Activated CD8-positive, alpha-beta memory T cell treated with anti-CD3 and anti-CD28 coated beads, Interleukin-2, amount 50 U/mL, for 1 hour (primary cell): ENCODE measurements around the gene PALM2AKAP2.

Experiments used
- DNase-seq: peaks from one replicate; pipeline ENCODE4 v3.0.0-alpha.2; 2020; ENCODE audit errors: extremely low read depth

Gene PALM2AKAP2

DNA sequence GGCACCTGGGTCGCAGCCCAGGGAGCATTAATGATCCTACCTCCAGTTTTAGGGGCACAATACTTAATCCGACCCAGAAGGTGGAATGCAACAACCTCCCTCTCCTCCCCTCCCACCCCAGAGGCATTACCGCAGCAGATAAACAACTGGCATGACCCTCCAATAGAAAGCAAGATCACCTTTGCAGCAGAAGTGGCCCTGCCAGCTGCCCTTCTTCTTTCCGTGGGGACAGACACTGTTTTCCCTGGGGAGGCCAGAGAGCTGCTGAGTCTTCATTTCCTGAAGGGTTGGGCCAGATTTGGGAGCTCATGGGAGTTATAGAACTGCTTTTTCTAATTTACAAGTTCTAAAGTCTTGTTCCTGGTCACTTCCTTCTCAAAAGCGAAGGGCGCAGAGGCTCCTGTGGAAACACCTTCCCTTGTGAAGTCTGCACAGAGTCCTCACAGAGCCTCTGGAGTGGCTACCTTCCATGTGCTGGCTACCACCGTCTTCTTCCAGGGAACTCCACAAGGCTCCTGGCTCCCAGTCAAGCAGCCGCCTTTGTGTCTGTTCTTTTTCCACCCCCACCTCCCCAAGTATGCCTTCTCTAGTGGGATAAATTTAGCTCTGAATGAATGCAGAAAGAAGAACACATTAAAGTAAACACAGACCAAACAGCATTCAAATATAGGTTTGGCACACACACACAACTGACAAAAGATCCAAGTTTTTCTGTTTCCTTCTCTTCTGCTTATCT, 8.0 kb upstream of the PALM2AKAP2 start:
- DNase-seq: no peak

DNA sequence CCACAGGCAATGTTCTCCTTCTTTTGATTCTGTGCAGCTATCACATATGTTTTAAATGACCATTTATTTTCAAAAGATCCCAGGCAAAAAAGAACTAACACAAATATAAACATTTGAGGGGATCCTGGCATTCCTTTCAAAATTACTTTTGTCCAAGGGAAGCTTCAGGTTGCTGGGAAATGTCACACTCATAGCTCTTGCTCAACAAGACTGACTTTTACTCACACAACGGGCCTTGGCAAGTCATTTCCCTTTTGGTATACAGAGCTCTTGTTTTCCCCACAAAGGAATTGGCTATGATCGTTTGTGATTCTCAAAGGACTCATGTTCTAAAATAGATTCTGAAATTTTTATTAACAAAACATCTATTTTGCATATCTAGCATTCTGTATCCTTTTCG, 4.5 kb upstream of the PALM2AKAP2 start:
- DNase-seq: no peak

DNA sequence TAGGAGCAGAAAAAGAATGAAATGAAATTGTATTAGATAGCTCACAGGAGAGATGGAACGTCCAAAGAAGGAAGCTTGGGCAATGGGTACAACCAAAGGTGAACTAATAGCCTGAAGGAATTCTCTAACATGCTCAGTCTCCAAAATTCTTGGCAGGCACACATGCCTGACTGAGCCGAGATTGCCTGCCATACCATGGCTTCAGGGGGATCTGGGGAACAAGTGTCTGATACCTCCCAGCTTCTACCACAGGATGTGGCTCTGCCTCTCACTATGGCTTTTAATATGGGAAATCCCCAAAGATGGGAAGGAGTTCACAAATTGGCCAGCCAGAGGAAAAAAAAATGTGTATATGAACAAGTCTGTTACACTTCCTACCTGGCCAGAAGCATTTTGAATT, 3.6 kb upstream of the PALM2AKAP2 start:
- DNase-seq: no peak

DNA sequence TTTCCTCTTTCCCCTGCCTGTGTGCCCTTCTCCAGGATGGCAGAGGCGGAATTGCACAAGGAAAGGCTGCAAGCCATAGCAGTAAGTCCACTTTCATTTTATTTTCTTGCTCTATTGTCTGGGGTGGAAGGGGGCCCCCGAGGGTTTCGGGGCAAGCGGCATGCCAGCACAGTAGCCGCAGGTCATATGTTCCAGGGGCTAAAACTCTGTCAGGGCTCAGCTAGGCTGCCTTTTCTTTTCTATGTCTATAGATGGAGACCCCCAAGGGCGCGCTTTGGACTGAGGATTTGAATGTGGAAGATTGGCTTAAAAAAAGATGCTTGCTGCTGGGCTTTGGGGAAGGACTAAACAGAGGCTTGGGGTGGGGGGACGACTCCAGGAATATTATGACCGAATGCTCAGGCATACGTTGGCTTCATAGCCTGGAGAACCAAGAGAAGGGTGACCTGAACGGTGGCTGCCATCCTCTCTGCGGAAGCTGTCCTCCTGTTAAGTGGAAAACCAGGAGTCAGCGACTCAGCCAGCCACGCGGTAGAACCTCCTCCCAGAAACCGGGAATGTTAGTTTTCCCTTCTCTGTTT, 545 bp downstream of the PALM2AKAP2 start:
- DNase-seq: no peak

DNA sequence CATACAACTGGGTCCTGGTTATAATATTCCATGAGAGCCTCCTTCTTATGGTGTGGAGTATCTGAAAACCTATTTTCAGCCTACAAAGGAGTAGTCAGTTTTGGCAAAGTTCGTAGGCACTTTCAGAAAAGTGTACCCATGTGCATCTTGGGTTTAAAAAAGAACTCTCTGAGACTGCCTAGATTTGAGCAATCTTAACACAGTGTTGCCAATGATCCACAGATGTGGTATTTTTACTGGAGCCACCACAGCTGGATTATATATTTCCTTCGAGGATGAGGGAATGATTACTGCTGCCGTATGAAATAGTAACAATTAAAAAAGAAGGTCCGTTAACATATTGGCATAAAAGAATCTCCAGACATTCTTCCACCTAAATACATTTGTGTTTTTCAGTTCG, 1.1 kb downstream of the PALM2AKAP2 start:
- no peak for DNase-seq

DNA sequence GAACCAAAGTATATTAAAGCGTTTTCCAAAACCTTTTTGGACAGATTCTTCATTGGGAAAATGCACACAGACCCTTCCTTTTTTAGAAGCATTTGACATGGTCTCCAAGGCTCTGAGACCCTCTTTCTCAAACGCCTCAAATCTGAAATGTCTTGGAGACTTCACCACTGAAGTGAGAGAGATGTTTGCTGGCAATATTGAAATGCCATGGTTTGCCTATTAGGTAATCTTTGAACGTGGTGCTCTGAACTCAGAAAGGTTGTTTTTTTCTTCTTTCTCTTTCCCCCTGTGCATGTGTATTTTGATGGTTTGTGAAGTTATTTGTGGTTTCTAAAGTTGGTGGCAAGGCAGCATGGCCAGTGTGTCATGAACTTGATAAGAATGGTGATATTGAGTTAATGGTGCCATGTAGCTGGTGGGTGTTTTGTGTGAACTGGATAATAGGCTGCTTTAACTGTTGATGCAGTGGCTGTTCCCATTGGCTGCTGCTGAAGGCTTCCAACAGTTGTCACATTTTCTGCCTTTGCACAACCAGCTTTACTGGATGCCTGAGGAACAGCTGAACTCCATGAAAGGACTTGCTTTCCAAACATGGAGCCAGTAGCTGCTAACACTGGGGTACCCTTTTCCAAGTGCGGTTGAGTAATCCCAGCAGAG, 1.7 kb downstream of the PALM2AKAP2 start:
- no peak for DNase-seq

DNA sequence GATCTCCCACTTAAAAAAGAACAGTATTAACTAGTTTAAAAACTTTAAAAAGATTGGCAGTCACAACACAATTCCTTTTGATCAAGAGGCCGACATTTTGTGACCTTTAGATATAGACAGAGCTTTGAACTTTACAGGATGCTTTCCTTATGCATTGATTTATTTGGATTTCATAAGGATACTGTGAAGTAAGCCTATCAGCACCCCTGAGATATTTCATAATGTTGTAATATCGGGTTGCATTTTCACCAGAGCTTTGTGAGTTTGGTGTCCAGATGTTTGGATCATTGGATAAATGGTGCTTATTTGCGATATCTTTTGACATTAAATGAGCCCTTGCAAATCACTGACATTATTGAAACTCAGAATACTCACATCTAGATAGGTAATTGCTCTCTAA, 7.7 kb downstream of the PALM2AKAP2 start:
- no peak for DNase-seq

DNA sequence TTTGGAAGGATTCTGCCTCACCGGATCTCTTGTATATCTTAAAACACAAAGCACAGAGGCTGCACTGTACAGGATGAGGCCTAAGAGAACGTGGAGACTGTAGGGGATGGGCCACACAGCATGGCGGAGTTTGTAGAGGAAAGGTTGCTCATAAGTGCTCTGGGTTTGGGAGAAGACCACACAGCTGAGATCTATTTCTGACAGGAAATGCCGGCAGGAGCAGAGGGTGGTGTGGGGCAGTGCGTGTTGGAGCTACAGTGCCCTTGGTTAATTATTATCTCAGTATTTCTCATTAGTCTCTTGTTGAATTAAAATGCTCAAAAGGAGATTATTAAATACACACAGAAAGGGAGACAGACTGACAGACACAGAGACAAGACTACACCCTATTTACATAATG, 9.6 kb downstream of the PALM2AKAP2 start:
- no peak for DNase-seq

DNA sequence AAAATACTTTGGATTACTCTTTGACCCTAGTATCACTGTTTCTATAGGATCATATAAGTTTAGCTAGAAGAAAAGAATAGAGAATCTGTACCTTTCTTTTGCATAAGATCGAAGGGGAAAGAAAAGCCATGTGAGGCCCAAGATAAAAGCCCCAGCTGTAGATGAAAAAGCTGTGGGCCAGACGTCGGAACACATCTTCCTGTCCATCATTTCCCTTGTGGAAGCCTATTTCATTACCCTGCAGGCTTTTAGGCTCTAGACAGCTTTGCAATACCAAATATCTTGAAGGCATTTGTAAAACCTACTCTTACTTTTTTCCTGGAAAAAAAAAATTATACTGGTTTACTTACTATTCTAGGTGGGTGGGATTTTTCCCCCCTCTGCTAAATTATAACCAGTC, 10.0 kb downstream of the PALM2AKAP2 start:
- no peak for DNase-seq

DNA sequence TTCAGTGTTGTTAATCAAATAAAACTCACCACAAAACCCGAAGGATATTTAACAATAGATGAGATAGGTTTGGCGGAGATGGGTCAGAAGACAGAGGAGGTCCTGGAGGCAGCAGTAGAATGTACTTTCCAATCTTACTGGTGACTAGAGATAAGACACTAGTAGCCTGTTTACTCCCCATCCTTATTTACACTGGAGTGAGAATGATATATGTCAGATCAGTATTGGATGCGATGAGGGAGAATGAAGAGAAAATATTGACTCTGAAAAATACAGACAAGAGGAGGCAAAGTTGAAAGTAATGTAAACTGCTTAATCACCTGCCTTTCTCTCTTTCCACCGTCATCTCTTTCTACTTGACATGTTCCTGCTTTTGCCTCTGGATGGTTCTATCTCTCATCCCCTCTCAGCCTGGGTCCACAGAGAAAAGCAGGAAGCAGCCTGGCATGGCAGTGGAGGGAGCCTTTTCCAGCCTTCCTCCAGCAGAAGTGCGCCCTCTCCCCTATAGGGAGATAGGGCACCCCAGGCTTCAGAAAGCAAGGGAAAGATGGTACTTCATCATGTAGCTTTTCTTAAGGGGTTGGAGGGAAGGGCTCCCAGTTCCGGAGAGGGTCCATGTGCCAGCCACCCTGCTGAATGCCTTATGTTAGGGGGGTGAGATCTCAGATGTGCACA, 11.1 kb downstream of the PALM2AKAP2 start:
- no peak for DNase-seq

DNA sequence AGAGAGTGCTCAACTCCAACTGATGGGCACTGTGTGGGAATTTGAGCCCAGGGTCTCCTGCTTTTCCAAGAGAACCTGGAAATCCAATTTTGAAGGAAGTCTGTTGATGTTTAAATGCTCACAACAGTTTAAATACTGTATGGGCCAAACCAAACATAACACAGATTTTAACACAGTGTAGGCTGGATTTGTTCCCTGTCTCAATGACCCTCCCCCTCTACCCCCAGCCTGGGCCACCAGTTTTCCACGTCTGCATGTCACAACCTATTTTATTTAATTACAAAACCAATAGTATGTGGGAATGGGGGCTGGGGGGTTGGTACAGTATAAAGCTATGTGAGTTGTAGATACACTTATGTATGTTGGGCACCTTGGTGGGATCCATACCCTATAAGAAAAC, 11.7 kb downstream of the PALM2AKAP2 start:
- DNase-seq: no peak

DNA sequence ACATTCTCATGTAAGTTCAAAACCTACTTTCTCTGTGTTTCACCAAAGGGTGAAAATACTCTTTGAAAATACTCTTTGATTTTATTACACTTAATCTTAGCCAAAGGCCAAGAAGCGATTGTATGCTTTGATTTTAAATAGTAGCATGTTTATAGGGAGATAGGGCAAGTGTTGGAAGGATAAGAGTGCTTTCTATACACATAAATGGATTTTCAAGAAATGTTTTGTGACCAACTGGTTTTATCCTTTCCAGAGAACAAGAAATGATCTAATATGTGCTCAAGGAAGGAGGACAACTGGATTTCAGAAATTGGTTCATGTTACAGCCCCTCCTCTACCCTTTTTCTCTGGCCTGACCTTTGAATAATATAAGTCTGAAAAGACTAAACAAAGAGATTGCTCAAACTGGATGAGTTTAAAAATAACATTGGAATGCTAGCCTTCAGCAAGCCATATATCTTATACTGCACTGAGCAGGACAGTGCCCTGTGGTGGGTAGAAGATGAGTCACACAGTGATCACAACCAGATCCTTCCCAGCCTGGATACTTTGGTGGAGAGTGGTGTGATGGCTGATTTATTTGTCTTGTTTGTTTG, 13.1 kb downstream of the PALM2AKAP2 start:
- no peak for DNase-seq

DNA sequence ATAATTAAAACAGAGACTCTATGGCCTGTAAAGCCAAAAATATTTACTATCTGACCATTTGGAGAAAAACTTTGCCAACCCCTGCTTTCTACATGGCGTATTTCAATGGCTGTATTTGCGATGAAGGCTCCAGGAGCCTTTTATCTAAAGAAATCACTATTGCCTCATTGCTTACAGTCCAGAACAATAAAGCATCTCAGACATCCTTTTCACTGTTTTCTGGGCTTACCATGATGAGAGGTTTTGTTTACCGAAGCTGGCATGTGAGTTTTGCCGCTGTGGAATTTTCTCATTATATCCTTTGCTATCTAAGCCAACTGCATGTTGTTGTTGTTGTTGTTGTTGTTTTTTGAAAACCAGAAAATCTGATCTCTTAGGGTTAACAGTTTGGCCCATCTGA, 13.9 kb downstream of the PALM2AKAP2 start:
- no peak for DNase-seq

DNA sequence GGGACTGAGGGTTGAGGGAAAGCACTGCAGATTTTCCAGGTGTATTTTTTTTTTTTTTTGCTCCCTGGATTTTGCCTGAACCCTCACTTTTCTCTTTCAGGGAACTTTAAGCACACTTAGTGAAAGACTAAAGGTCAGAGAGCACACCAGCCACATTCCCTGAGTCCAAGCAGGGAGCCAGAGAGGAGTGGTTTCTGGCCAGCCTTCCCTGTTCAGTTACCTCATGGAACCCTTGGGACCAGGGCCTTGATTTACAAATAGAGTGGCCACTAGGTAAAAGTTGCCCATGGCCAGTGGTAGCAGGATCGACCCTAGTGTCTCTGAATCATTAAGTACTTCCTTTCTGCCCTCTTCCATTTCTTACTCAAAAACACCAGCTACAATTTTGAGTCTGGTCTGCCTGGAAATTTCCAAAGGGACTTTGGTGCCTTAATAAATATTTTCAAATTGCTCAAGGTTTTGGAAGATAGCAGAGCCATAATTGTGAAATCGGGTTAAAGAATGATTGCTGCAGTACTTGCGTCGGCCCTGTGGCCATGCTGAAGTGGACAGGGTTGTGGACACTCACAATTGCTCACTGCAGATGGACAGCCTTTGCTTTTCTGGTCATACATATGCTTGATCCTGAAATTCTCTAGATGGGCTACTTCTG, 14.5 kb downstream of the PALM2AKAP2 start:
- no peak for DNase-seq

DNA sequence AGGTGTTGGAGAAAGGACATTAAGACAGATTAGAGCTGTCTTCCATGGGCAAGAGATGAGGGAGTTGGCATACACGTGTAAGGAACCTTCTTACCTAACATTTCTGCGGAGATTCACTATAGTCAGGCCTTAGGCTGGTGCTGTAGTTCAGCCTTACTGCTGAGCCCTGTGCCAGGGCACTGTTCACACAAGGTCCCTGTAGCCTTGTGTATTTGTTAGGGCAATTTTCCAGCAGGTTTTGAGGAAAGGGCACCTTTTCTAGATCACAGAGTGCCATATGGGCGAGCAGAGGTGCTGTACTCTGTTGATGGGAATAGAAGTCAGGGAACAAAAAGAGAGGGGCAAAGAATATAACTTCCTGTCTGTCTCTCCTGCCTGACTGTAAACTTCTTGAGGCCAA, 15.6 kb downstream of the PALM2AKAP2 start:
- DNase-seq: no peak

DNA sequence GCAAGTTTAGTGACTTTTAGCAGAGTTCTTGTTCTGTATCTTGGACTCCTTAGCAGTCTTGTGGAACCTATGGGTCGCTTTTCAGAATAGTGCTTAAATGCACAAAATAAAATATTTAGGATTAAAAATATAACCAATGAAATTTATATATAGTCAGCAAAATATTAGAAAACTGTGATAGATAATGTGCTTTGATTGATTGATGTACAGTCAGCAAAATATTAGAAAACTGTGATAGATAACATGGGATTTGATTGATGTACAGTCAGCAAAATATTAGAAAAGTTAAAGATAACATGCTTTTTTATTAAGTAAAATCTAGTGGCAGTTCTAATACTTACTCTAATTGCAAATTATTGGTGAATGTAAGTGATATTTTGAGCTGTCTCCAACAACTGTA, 16.1 kb downstream of the PALM2AKAP2 start:
- no peak for DNase-seq

DNA sequence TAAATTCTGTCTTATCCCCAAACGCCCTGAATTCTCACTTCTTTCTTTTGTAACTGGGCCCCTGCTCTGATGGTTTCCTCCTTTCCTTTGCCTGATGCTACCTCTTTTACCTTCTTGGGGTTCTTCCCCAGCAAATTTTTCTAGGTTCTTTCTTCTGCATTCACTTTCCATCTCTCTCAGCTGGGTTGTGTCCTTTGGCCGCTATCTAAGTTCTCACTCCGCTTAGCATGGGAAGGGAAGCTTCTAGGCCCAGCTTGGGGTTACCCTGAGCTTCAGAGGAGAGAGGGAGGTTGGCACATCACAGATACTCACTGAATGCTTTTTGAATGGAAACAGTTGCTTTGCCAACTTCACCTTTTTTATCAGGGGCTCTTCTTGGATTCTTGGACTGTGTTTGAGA, 17.0 kb downstream of the PALM2AKAP2 start:
- no peak for DNase-seq

DNA sequence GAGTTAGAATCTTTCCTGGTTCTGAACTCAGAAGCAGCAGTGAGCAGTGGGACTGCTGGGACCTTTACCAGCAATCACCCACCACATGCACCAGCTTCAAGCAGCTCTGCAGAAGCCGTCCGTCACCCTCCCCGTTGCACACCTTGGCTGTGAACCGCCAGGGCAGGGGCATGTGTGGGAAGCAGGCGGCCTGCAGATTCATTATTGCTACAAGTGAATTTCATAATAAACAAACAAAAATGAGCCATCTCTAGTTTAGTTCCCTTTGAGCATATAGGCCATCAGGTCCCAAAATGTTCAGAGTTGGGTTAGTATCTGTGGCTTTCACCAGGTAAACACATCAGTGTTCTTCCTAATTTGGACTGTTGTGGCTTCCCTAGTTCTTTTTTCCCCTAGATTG, 17.5 kb downstream of the PALM2AKAP2 start:
- no peak for DNase-seq

DNA sequence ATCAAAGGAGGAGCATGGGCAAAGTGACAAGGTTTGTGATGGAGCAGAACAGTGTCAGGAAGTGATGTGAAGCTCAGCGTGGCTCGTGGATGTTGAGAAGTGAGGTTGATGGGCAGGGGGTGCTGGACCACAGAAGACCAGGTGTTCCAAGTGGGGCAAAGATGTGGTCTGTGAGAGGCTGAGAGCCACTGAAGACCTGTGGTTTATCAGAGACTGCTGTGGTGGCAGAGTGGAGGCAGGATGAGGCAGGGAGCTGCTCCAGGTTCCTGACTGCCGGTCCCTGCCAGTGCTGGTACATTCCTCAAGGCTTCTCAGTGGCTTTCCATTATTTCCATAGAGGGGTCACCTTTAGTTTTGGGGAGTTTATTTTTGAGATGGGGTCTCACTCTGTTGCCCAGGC, 19.1 kb downstream of the PALM2AKAP2 start:
- no peak for DNase-seq

DNA sequence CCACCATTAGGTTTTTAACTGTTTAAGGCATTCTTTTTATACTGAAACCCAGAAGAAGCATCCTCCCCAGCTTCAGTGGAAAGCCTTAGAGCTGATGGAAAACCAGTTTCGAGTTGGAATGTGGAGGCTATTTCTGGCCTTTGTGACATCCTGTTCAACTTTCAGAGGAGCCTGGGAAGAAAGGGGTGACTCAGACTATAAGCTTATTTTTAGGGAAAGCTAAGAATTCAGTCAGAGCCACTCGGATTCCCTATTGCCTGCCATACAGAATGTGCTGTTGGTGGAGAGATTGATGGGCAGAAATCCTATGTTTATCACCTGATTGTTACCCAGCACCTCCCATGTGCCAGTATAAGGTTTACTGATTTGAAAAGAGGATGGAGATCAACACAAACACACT, 19.8 kb downstream of the PALM2AKAP2 start:
- no peak for DNase-seq

DNA sequence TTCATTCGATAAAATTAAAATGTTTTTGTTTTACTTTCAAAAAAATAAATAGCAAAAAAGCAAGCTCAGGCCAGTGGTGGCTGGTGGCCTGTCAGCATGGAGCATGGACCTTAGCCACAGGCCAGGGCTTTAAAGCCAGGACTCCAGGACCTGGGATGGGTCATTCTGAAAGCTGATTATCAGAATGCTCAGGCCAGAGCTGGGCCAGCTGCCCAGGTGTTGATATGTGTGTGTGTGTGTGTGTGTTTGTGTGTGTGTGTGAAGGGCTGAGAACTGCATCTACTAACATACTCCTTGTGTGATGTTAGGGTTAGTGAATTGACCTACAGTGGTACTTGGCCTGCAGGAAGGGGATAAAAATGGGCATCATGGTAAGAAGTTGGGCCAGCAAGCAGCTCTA, 21.5 kb downstream of the PALM2AKAP2 start:
- no peak for DNase-seq

DNA sequence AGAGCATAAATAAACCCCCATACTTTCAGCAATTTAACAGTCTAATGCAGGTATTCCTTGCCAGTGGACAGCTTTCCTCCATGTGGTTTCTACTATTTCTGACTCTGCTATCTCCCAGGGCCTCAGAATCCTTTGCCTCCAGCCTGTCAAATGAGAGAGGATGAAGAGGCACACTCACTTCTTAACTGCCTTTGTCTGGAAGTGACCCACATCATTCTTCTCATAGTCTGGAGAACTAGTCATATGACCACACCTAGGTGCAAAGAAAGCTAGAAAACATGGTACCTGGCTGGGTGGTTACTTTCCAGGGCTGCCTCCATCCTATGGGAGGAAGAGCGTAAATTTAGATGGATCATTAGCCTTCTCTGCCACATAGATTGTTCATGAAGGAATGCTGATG, 22.5 kb downstream of the PALM2AKAP2 start:
- no peak for DNase-seq
